GM12872 (cell line): ENCODE data around the gene PDE4D.

Source experiments
- CTCF ChIP-seq: IDR thresholded peaks from 3 replicates; pipeline ENCODE4 v1.5.1; 2011; ENCODE audit warnings: low read depth, mild to moderate bottlenecking, low read length, moderate library complexity; ENCODE audit not compliant: insufficient read depth

The PDE4D gene

DNA sequence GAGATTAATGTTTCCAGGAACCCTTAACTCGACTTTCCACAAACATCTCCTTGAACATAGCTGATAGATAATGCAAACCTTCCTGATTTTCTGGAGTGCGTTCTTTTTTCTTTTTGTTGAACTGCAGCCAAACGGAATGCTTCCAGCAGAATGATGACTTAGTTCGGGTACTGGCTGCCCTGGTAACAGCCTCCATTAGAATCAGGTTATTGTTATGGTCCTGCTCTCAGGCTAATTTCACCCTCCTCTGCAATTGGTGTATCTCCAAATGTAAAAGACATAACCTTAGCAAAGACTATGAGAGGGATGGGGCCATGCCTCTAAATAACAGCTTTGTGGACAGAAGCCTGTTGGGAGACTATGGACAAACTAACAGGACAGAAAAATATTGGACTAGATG, 116.5 kb downstream of the PDE4D start:
- no peak for TF ChIP-seq CTCF

DNA sequence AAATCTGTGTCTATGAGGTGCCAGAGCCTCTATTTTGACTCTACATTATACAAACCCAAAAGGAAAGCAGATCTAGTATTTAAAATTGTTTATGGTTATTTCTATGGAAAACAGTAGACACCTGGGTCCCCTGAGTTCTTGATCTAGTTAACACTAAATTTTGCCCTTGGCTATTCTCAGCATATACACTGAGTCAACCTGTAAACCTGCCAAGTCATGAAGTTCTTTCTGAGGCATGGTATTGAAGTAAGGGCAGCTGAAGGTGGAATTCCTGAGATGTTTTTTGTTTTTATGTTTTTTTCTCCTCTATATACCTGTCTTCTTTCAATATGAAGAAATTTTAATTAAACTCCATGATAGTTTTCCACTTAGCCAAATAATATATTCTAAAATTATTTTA, 120.2 kb downstream of the PDE4D start:
- no peak for TF ChIP-seq CTCF

DNA sequence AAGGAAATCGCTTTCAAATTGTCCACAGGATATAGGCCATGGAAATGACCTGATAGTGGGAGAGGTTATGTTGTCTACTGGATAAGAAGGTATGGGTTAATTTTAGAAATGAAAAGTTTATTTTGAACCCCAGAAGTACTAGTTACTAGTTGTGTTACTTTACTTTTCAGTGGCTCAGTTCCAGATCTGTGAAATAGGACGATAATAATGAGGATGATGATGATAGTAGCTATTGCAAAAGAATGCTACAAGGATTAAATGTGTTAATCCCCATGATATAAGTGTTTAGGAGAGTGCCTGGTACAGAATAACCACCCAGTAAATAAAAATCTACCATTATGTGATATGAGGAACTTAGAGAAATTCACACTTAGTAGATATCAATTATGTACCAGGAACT, 120.8 kb downstream of the PDE4D start:
- TF ChIP-seq CTCF = no peak

DNA sequence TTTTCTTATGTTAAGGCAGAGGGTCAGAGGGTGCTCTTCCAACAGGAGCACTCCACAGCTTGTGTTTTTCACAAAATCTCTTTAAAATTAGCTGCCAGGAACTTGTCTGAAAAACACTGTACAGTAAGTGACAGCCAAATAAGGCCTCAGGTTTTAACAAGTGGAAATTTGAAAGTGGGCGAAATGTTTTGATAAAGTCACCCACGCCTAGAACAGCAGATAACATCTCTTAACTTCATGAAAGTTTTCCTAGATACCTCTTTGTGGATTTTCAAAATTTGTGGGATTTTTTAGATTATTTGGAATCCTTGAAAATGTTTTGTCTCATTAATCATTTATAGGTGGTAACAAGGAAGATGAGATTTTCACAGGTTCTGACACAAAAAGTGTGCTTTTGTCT, 121.3 kb downstream of the PDE4D start:
- TF ChIP-seq CTCF = no peak

GRCh38 chr5:59770953-59771352, 122.6 kb downstream of the PDE4D start:
- TF ChIP-seq CTCF = no peak

- no peak for TF ChIP-seq CTCF
These were observed 123.7 kb downstream of the PDE4D start for GRCh38 chr5:59769832-59770231.

GRCh38 chr5:59769041-59769360, 124.5 kb downstream of the PDE4D start:
- no peak for TF ChIP-seq CTCF
